ENCODE measurements around the gene GOPC.

GOPC gene

GRCh38 chr6:117550618-117551242 is 51.6 kb downstream of the GOPC start:
- Mint-ChIP-seq H3K9me3 (no peaks in the 10 kb centered on the region), H3K27me3 (no peaks in the 10 kb centered on the region), H3K27ac (peak overlapping the region in 1 of 2 donors; percentile 87), H3K4me1 (ENCODE audit: low read depth in 2 of 2) (peaks cover 33 to 38% of the 10 kb centered on the region in 2 donors), H3K4me3 (peak overlapping the region in 1 of 2 donors; percentile 83), H3K36me3 (ENCODE audit: insufficient read depth) (peaks cover 8% of the 10 kb centered on the region)
- DNase-seq (no peak), ATAC-seq (replicated peaks) (no peak)

- H3K27me3 Mint-ChIP-seq, result no peaks in the 10 kb centered on the region
- H3K36me3 Mint-ChIP-seq (ENCODE audit: insufficient read depth), result peaks cover 8% of the 10 kb centered on the region
- ATAC-seq (replicated peaks) (no peak), DNase-seq (no peak)
- no peaks in the 10 kb centered on the region for H3K9me3 Mint-ChIP-seq
- H3K4me3 Mint-ChIP-seq, result peak overlapping the region; percentile 83 to 88
- H3K27ac Mint-ChIP-seq, result peak overlapping the region; percentile 84 to 87
- H3K4me1 Mint-ChIP-seq (ENCODE audit: low read depth in 2 of 2), result peaks cover 33 to 38% of the 10 kb centered on the region in 2 donors
Measured at GRCh38 chr6:117550078-117550600, 52.2 kb downstream of the GOPC start.

- DNase-seq, result peak; percentile 7 to 47 (median 12)
- peaks cover 8% of the 10 kb centered on the region for H3K36me3 Mint-ChIP-seq (ENCODE audit: insufficient read depth)
- peak; percentile 20 for ATAC-seq (replicated peaks)
- H3K4me3 Mint-ChIP-seq, result peak overlapping the region; percentile 83 to 88
- H3K4me1 Mint-ChIP-seq (ENCODE audit: low read depth in 2 of 2), result peaks cover 33 to 38% of the 10 kb centered on the region in 2 donors
- peak overlapping the region; percentile 84 to 87 for H3K27ac Mint-ChIP-seq
- H3K27me3 Mint-ChIP-seq, result no peaks in the 10 kb centered on the region
- no peaks in the 10 kb centered on the region for H3K9me3 Mint-ChIP-seq
Measured at GRCh38 chr6:117549611-117550010, 52.7 kb downstream of the GOPC start.

GRCh38 chr6:117548797-117549301 is 53.5 kb downstream of the GOPC start:
- peaks cover 8% of the 10 kb centered on the region for H3K36me3 Mint-ChIP-seq (ENCODE audit: insufficient read depth)
- peaks cover 33 to 38% of the 10 kb centered on the region in 2 donors for H3K4me1 Mint-ChIP-seq (ENCODE audit: low read depth in 2 of 2)
- no peaks in the 10 kb centered on the region for H3K27me3 Mint-ChIP-seq
- H3K4me3 Mint-ChIP-seq, result peak overlapping the region; percentile 83 to 88
- DNase-seq (peak; percentile 20 to 44 (median 31)), ATAC-seq (replicated peaks) (peak; percentile 53)
- peak overlapping the region; percentile 84 to 87 for H3K27ac Mint-ChIP-seq
- H3K9me3 Mint-ChIP-seq, result no peaks in the 10 kb centered on the region

GRCh38 chr6:117547688-117548621 is 54.4 kb downstream of the GOPC start:
- Mint-ChIP-seq H3K4me3 (peak overlapping the region; percentile 83 to 88), H3K27ac (peak overlapping the region; percentile 84 to 87), H3K9me3 (no peaks in the 10 kb centered on the region), H3K4me1 (ENCODE audit: low read depth in 2 of 2) (peaks cover 33 to 38% of the 10 kb centered on the region in 2 donors), H3K36me3 (ENCODE audit: insufficient read depth) (peaks cover 8% of the 10 kb centered on the region), H3K27me3 (no peaks in the 10 kb centered on the region)
- peak; percentile 35 to 46 (median 45) for DNase-seq
- peak; percentile 67 for ATAC-seq (replicated peaks)

- peak overlapping the region; percentile 22 to 35 for H3K4me3 Mint-ChIP-seq
- ATAC-seq (replicated peaks), result no peak
- H3K27me3 Mint-ChIP-seq, result no peaks in the 10 kb centered on the region
- H3K9me3 Mint-ChIP-seq, result no peaks in the 10 kb centered on the region
- H3K36me3 Mint-ChIP-seq (ENCODE audit: insufficient read depth), result peaks cover 8% of the 10 kb centered on the region
- no peak for DNase-seq
- peaks cover 33 to 38% of the 10 kb centered on the region in 2 donors for H3K4me1 Mint-ChIP-seq (ENCODE audit: low read depth in 2 of 2)
- H3K27ac Mint-ChIP-seq, result peak overlapping the region; percentile 19 to 49
Measured at GRCh38 chr6:117546674-117547073, 55.6 kb downstream of the GOPC start.

GRCh38 chr6:117545161-117545595 is 57.1 kb downstream of the GOPC start:
- no peak for ATAC-seq (replicated peaks)
- peaks cover 28 to 29% of the 10 kb centered on the region in 2 donors for H3K4me1 Mint-ChIP-seq (ENCODE audit: low read depth in 2 of 2)
- H3K27ac Mint-ChIP-seq, result no peak overlapping the region
- H3K36me3 Mint-ChIP-seq (ENCODE audit: insufficient read depth), result peaks cover 8% of the 10 kb centered on the region
- no peaks in the 10 kb centered on the region for H3K9me3 Mint-ChIP-seq
- DNase-seq, result no peak
- H3K27me3 Mint-ChIP-seq, result no peaks in the 10 kb centered on the region
- H3K4me3 Mint-ChIP-seq, result no peak overlapping the region

GRCh38 chr6:117544716-117545115 is 57.6 kb downstream of the GOPC start:
- no peak overlapping the region for H3K4me3 Mint-ChIP-seq
- H3K4me1 Mint-ChIP-seq (ENCODE audit: low read depth in 2 of 2), result peaks cover 23 to 28% of the 10 kb centered on the region in 2 donors
- H3K27me3 Mint-ChIP-seq, result no peaks in the 10 kb centered on the region
- ATAC-seq (replicated peaks) (no peak), DNase-seq (no peak)
- H3K27ac Mint-ChIP-seq, result peak overlapping the region in 1 of 2 donors; percentile 16
- H3K9me3 Mint-ChIP-seq, result no peaks in the 10 kb centered on the region
- peaks cover 8% of the 10 kb centered on the region for H3K36me3 Mint-ChIP-seq (ENCODE audit: insufficient read depth)

- H3K27me3 Mint-ChIP-seq, result peaks cover 0 to 8% of the 10 kb centered on the region in 2 donors
Measured at GRCh38 chr6:117542493-117542892, 59.8 kb downstream of the GOPC start.

GRCh38 chr6:117540670-117541069 is 61.6 kb downstream of the GOPC start:
- ATAC-seq (replicated peaks), result no peak
- Mint-ChIP-seq H3K27me3 (peaks cover 0 to 8% of the 10 kb centered on the region in 2 donors), H3K27ac (no peak overlapping the region), H3K36me3 (ENCODE audit: insufficient read depth) (peaks cover 3% of the 10 kb centered on the region), H3K9me3 (no peaks in the 10 kb centered on the region), H3K4me3 (no peak overlapping the region), H3K4me1 (ENCODE audit: low read depth in 2 of 2) (peaks cover 0 to 11% of the 10 kb centered on the region in 2 donors)
- no peak for DNase-seq

More at GRCh38 chr6:117542493-117542892, 59.8 kb downstream of the GOPC start:
- H3K27ac Mint-ChIP-seq, result no peak overlapping the region
- H3K4me3 Mint-ChIP-seq, result no peak overlapping the region
- H3K4me1 Mint-ChIP-seq (ENCODE audit: low read depth in 2 of 2), result peaks cover 11 to 23% of the 10 kb centered on the region in 2 donors
- H3K36me3 Mint-ChIP-seq (ENCODE audit: insufficient read depth), result peaks cover 3% of the 10 kb centered on the region
- ATAC-seq (replicated peaks) (no peak), DNase-seq (no peak)
- H3K9me3 Mint-ChIP-seq, result no peaks in the 10 kb centered on the region

- no peaks in the 10 kb centered on the region for H3K9me3 Mint-ChIP-seq
- peaks cover 3% of the 10 kb centered on the region for H3K36me3 Mint-ChIP-seq (ENCODE audit: insufficient read depth)
- no peak overlapping the region for H3K27ac Mint-ChIP-seq
- peaks cover 0 to 8% of the 10 kb centered on the region in 2 donors for H3K27me3 Mint-ChIP-seq
- H3K4me1 Mint-ChIP-seq (ENCODE audit: low read depth in 2 of 2), result peaks cover 0 to 11% of the 10 kb centered on the region in 2 donors
- ATAC-seq (replicated peaks) (no peak), DNase-seq (no peak)
- no peak overlapping the region for H3K4me3 Mint-ChIP-seq
Measured at GRCh38 chr6:117538615-117539014, 63.7 kb downstream of the GOPC start.

- ATAC-seq (replicated peaks) (no peak), DNase-seq (no peak)
- no peak overlapping the region for H3K4me3 Mint-ChIP-seq
- H3K27ac Mint-ChIP-seq, result no peak overlapping the region
- H3K9me3 Mint-ChIP-seq, result no peaks in the 10 kb centered on the region
- H3K4me1 Mint-ChIP-seq (ENCODE audit: low read depth in 2 of 2), result peaks cover 0 to 11% of the 10 kb centered on the region in 2 donors
- peaks cover 3% of the 10 kb centered on the region for H3K36me3 Mint-ChIP-seq (ENCODE audit: insufficient read depth)
- H3K27me3 Mint-ChIP-seq, result peaks cover 0 to 8% of the 10 kb centered on the region in 2 donors
Measured at GRCh38 chr6:117536317-117536716, 66.0 kb downstream of the GOPC start.

- no peak overlapping the region for H3K27ac Mint-ChIP-seq
Measured at GRCh38 chr6:117534974-117535373, 67.3 kb downstream of the GOPC start.

More at GRCh38 chr6:117534974-117535373, 67.3 kb downstream of the GOPC start:
- H3K4me1 Mint-ChIP-seq (ENCODE audit: low read depth in 2 of 2), result peaks cover 0 to 11% of the 10 kb centered on the region in 2 donors
- H3K27me3 Mint-ChIP-seq, result peaks cover 0 to 8% of the 10 kb centered on the region in 2 donors
- ATAC-seq (replicated peaks) (no peak), DNase-seq (no peak)
- no peaks in the 10 kb centered on the region for H3K9me3 Mint-ChIP-seq
- H3K4me3 Mint-ChIP-seq, result no peak overlapping the region
- peaks cover 3% of the 10 kb centered on the region for H3K36me3 Mint-ChIP-seq (ENCODE audit: insufficient read depth)

All from effector memory CD8-positive, alpha-beta T cell (primary cell).